ENCODE results near the gene GRIN2A.

The GRIN2A gene

DNA sequence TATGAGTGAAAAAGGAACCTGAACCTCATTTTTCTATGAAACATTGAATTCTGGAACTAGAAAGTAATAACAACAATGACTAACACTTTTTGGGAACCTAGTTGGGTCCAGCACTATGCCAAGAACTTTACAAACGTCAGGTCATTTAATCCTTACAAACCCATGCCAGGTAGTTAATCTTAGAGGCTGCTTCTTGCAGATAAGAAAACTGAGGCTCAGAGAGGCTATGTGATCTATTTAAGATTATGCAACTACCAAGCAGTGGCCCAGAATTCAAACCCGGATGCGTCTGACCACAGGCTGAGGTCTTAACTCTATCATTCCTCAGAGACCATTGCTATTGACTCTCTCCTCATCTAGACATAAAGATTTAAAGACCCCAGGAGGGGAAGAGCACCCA, 358.7 kb downstream of the GRIN2A start:
- TF ChIP-seq, protein P1, sequence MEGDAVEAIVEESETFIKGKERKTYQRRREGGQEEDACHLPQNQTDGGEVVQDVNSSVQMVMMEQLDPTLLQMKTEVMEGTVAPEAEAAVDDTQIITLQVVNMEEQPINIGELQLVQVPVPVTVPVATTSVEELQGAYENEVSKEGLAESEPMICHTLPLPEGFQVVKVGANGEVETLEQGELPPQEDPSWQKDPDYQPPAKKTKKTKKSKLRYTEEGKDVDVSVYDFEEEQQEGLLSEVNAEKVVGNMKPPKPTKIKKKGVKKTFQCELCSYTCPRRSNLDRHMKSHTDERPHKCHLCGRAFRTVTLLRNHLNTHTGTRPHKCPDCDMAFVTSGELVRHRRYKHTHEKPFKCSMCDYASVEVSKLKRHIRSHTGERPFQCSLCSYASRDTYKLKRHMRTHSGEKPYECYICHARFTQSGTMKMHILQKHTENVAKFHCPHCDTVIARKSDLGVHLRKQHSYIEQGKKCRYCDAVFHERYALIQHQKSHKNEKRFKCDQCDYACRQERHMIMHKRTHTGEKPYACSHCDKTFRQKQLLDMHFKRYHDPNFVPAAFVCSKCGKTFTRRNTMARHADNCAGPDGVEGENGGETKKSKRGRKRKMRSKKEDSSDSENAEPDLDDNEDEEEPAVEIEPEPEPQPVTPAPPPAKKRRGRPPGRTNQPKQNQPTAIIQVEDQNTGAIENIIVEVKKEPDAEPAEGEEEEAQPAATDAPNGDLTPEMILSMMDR (conservative IDR thresholded peaks at IDR 0.05; ENCODE audit: control insufficient read depth, insufficient read depth, low read depth, low read length): no peak
- no peak for DNase-seq (ENCODE audit: low read depth)
- H3K4me3 ChIP-seq (ENCODE audit: control insufficient read depth, low read depth, low read length): no peak overlapping the region

DNA sequence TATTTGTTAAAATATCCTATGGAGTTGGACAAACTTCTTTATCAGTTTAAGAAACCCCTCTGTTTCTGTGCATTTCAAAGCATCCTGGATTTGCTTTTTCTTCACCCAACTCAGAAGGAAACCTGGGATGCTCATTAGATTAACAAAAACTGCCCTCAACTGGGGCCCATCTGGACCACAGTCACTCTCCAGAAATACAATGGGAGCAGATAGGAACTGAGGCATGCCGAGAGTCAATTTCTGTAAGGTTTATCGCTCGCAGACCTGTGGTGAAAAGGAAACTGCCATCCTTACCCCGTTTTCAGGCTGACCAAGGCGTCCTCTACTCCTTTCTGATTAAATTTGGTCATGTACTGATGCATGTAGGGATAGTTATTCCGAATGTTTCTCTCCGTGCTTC, 360.3 kb downstream of the GRIN2A start:
- TF ChIP-seq, protein P1 (conservative IDR thresholded peaks at IDR 0.05; ENCODE audit: control insufficient read depth, insufficient read depth, low read depth, low read length): no peak
- DNase-seq (ENCODE audit: low read depth): no peak
- H3K4me3 ChIP-seq (ENCODE audit: control insufficient read depth, low read depth, low read length): no peak overlapping the region

DNA sequence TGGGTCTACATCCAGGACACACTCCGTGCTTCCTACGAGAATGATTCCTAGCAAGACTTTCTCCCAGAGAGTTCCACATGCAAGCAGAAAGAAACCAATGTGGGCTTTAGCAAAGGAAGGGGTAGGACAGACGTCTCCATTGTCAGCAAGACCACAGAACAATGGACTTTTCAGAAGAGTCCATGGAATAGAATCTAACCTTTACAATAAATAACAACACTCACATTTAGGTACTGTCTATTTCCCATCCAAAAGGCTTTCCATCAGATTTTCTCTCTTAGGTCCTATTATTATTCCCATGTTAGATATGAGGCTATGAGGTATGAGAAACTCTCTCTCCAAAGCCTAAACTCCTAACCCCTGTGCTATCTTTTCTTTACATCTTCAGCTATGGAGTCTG, 360.9 kb downstream of the GRIN2A start:
- H3K4me3 ChIP-seq (ENCODE audit: control insufficient read depth, low read depth, low read length): no peak overlapping the region
- no peak for DNase-seq (ENCODE audit: low read depth)
- TF ChIP-seq, protein P1 (conservative IDR thresholded peaks at IDR 0.05; ENCODE audit: control insufficient read depth, insufficient read depth, low read depth, low read length): no peak

GRCh38 chr16:9820476-9821246, 361.6 kb downstream of the GRIN2A start:
- no peak overlapping the region for H3K4me3 ChIP-seq (ENCODE audit: control insufficient read depth, low read depth, low read length)
- TF ChIP-seq, protein P1 (conservative IDR thresholded peaks at IDR 0.05; ENCODE audit: control insufficient read depth, insufficient read depth, low read depth, low read length): no peak
- DNase-seq (ENCODE audit: low read depth): no peak

- no peak for DNase-seq (ENCODE audit: low read depth)
- no peak overlapping the region for H3K4me3 ChIP-seq (ENCODE audit: control insufficient read depth, low read depth, low read length)
- TF ChIP-seq, protein P1 (conservative IDR thresholded peaks at IDR 0.05; ENCODE audit: control insufficient read depth, insufficient read depth, low read depth, low read length): no peak
Measured at GRCh38 chr16:9818702-9819101, 363.5 kb downstream of the GRIN2A start.

- no peak for DNase-seq (ENCODE audit: low read depth)
- TF ChIP-seq, protein P1 (conservative IDR thresholded peaks at IDR 0.05; ENCODE audit: control insufficient read depth, insufficient read depth, low read depth, low read length): no peak
- no peak overlapping the region for H3K4me3 ChIP-seq (ENCODE audit: control insufficient read depth, low read depth, low read length)
Measured at GRCh38 chr16:9817586-9817985, 364.6 kb downstream of the GRIN2A start.

Measured in fibroblast of mammary gland (primary cell).